Lower leg skin (tissue), 4 donors: Measurements from ENCODE around the gene ZNF248. TPM values are rescaled to one million over a fixed set of nuclear protein-coding genes. Genes with fewer than 3 reads are reported as not detected.

Experiments
- DNase-seq, 2 donors: peaks; one replicate each; pipeline ENCODE4 v3.0.0-alpha.2; 2019; ENCODE audit warnings: low spot score in 2 of 2
- H3K4me3 ChIP-seq: fragments of 200-600 bp; sonication (generic); 2 replicates; pipeline ENCODE4 v1.5.1; 2017; ENCODE audit warnings: mild to moderate bottlenecking, low read depth; ENCODE audit not compliant: poor library complexity, severe bottlenecking
- POLR2A ChIP-seq, 2 donors: fragments of 450-650 bp; IDR thresholded peaks; one replicate each; pipeline ENCODE4 v1.6.1; 2016 to 2017; ENCODE audit warnings: antibody characterized with exemption in 2 of 2, mild to moderate bottlenecking in 1 of 2, moderate library complexity in 1 of 2
- WGBS, 2 donors: methylation state at CpG; one replicate each; pipeline ENCODE4 v1.1.5; 2018; 5-methylcytosine and 5-hydroxymethylcytosine counted together
- intact Hi-C: fragments of 100-400 bp; cut with DNase I; formaldehyde crosslinking; loops from one replicate; pipeline ENCODE4 v1.15.0; 2023; ENCODE audit warnings: low total_unique reads
- total RNA-seq, 4 donors: library from RNA; depleted of rRNA; stranded (reverse); fragments of >200 nt; gene quantifications; one replicate each; pipeline ENCODE4 v1.1.0, GENCODE V29; 2016
- TF ChIP-seq, protein P1 (sequence below), 3 donors: fragments of 450-650 bp; IDR thresholded peaks; one replicate each; pipeline ENCODE4 v1.5.1; 2016; ENCODE audit warnings: antibody characterized with exemption in 3 of 3, mild to moderate bottlenecking in 3 of 3, moderate library complexity in 2 of 3

ZNF248 gene
- 10 to 100 TPM in 1 of 4 donors, 1 to 10 TPM in 3; 7.1 to 10.2 (median 8.2) TPM for total RNA-seq

DNA sequence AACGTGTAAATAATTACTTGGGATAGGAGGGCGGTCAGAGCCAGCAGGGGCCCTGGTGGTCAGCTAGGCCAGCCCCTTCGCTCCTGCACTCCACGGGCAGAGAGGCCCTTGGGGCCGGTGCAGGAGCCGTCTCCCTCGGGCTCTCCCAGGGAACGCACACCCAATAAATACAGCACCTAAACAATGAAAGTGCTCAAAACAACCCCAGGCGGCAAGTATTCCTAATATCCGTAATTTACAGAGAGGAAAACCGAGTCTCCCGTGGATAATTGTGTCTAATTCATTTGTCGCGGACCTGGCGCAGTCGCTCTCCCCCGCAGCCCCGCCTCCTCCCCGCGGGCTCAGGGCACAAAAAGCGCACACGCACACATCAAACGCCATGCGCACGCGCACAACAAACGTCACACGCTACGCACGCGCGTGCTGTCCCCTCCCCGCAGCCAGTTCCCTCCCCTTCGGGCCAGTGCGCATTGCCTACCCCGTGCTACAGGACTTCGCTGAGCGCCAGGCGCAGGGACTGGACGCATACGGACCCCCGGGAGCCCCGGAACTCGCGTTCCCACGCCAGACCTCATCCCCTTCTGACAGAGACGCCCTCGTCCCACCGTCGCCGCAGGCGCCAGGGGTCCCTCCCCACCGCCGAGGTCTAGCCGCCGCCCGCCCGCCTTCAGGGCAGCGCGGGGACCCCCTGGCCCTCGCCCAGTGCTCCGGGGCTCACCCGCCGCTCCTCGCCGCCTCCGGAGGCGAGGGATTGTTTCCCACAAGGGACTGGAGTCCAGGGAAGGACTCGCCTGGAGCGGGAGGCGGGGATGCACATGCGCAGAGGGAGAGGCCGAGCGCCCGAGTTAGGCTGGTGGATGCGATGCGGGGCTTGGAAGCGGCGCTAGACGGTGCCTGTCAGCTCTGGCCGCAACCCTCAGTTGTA is at the start of gene ZNF248:
Gene ZNF248 (minus strand): TSS at position 324 of the 925 bp plus-strand sequence. CDS start 1,300 bp downstream, outside the sequence.
- intact Hi-C loops = no loop called here
- peak within 1 kb of the TSS; percentile 95 for H3K4me3 ChIP-seq
- DNase-seq = peak; percentile 94 to 99
- TF ChIP-seq POLR2A (IDR thresholded peaks at IDR 0.05) = peak in 1 of 2 donors; percentile 93
- TF ChIP-seq, protein P1, sequence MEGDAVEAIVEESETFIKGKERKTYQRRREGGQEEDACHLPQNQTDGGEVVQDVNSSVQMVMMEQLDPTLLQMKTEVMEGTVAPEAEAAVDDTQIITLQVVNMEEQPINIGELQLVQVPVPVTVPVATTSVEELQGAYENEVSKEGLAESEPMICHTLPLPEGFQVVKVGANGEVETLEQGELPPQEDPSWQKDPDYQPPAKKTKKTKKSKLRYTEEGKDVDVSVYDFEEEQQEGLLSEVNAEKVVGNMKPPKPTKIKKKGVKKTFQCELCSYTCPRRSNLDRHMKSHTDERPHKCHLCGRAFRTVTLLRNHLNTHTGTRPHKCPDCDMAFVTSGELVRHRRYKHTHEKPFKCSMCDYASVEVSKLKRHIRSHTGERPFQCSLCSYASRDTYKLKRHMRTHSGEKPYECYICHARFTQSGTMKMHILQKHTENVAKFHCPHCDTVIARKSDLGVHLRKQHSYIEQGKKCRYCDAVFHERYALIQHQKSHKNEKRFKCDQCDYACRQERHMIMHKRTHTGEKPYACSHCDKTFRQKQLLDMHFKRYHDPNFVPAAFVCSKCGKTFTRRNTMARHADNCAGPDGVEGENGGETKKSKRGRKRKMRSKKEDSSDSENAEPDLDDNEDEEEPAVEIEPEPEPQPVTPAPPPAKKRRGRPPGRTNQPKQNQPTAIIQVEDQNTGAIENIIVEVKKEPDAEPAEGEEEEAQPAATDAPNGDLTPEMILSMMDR (IDR thresholded peaks at IDR 0.05) = no peak
- WGBS, 2 donors = 0% methylated on average over 55 to 65 of the region's 81 CpGs

DNA sequence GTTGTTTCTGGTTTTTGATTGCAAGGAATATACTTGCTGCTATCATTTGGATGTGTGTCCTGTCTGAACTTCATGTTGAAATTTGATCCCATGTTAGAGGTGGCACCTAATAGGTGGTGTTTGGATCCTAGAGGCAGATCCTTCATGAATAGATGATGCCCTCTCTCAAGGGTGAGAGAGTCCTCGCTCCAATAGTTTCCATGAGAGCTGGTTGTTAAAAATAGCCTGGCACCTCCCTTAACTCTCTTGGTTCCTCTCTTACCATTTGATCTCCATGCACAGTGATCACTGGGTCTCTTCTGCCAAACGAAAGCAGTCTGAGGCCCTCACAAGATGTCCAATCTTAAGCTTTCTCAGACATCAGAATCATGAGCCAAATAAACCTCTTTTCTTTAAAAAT is 49.0 kb upstream of the ZNF248 start:
- DNase-seq = no peak
- no peak overlapping the region for H3K4me3 ChIP-seq
- 37 to 50% methylated on average over 2 of the region's 2 CpGs for WGBS, 2 donors
- TF ChIP-seq, protein P1 (IDR thresholded peaks at IDR 0.05) = no peak
- TF ChIP-seq POLR2A (IDR thresholded peaks at IDR 0.05) = no peak
- intact Hi-C loops = no loop called here

DNA sequence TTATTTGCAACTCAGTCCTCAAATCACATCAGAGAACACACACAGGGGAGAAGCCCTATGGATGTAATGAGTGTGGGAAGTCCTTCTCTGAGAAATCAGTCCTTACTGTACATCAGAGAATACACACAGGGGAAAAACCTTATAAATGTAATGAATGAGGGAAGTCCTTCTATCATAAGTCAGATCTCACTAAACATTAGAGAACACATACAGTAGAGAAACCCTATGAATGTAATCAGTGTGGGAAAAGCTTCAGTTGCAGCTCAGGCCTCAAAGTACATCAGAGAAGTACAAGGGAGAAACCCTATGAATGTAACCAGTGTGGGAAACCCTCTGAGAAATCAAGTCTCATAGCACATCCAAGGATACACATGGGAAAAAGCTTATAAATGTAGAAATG is 39.0 kb upstream of the ZNF248 start:
- TF ChIP-seq, protein P1 (IDR thresholded peaks at IDR 0.05) = no peak
- TF ChIP-seq POLR2A (IDR thresholded peaks at IDR 0.05) = no peak
- intact Hi-C loops = no loop called here
- DNase-seq = no peak
- no peak overlapping the region for H3K4me3 ChIP-seq

DNA sequence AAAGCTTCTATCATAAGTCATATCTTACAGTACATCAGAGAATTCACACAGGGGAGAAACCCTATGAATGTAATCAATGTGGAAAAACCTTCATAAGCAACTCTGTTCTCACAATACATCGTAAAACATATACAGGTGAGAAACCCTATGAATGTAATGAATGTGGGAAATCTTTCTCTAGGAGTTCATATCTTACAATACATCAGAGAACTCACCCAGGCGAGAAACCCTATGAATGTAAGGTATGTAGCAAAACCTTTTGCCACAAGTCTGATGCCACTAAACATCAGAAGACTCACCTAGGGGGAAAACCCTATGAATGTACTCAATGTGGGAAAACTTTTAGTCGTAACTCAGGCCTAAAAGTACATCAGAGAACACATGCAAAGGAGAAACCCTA is 38.3 kb upstream of the ZNF248 start:
- 71 to 77% methylated on average over 3 of the region's 3 CpGs for WGBS, 2 donors
- no peak overlapping the region for H3K4me3 ChIP-seq
- DNase-seq = no peak
- intact Hi-C loops = no loop called here
- no peak for TF ChIP-seq POLR2A (IDR thresholded peaks at IDR 0.05)
- TF ChIP-seq, protein P1 (IDR thresholded peaks at IDR 0.05) = no peak

DNA sequence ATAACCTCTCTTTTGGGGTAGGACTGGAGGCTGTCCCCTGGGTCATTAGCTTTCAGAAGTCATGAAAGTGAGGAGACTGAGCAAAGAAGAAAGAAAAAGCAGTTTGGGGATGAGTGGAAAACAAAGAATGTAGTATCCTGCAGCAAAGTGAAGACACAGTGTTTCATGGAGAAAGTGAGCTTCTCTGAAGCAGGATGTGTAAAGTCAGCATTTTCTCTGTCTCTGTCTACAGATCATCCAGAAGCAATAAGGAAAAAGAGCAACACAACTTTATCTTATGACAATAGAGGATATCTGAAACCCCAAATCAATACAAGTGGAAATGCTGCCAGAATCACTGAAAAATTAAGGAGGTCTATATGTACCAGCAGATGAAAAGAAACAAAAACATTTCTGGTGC is 28.4 kb upstream of the ZNF248 start:
- intact Hi-C loops = no loop called here
- H3K4me3 ChIP-seq = no peak overlapping the region
- TF ChIP-seq POLR2A (IDR thresholded peaks at IDR 0.05) = no peak
- TF ChIP-seq, protein P1 (IDR thresholded peaks at IDR 0.05) = no peak
- DNase-seq = no peak
